ENCODE results near the gene GPC5.
"Not testable (repeated sequence)": the region's sequence is repeated elsewhere in the genome, so short reads cannot be mapped to it uniquely, and the experiment has no call there.

Gene GPC5

GRCh38 chr13:91369441-91369831 lies 29.0 kb upstream of the GPC5 start:
- peak; percentile 64 for DNase-seq

- no peak for DNase-seq
These were observed 27.9 kb upstream of the GPC5 start for GRCh38 chr13:91370501-91370900.

GRCh38 chr13:91372911-91373310 lies 25.5 kb upstream of the GPC5 start:
- no peak for DNase-seq

- DNase-seq, result no peak
These were observed 23.2 kb upstream of the GPC5 start for GRCh38 chr13:91375116-91375729.

GRCh38 chr13:91381371-91381770 lies 17.1 kb upstream of the GPC5 start:
- no peak for DNase-seq

GRCh38 chr13:91383836-91384235 lies 14.6 kb upstream of the GPC5 start:
- DNase-seq, result no peak

GRCh38 chr13:91384896-91385295 lies 13.5 kb upstream of the GPC5 start:
- no peak for DNase-seq

- no peak for DNase-seq
These were observed 9.2 kb upstream of the GPC5 start for GRCh38 chr13:91389186-91389585.

- DNase-seq, result no peak
These were observed 826 bp upstream of the GPC5 start for GRCh38 chr13:91397595-91397994.

GRCh38 chr13:91399189-91400062 lies 1.0 kb downstream of the GPC5 start:
- DNase-seq, result no peak

- DNase-seq, result no peak
These were observed 1.6 kb downstream of the GPC5 start for GRCh38 chr13:91400063-91400399.

GRCh38 chr13:91400671-91401070 lies 2.2 kb downstream of the GPC5 start:
- DNase-seq, result no peak

- DNase-seq, result no peak
These were observed 3.5 kb downstream of the GPC5 start for GRCh38 chr13:91401920-91402319.

- no peak for DNase-seq
These were observed 6.8 kb downstream of the GPC5 start for GRCh38 chr13:91405240-91405639.

- DNase-seq, result no peak
These were observed 8.2 kb downstream of the GPC5 start for GRCh38 chr13:91406619-91407018.

- no peak for DNase-seq
These were observed 10.6 kb downstream of the GPC5 start for GRCh38 chr13:91408971-91409370.

- DNase-seq, result not testable (repeated sequence)
These were observed 18.2 kb downstream of the GPC5 start for GRCh38 chr13:91416579-91416978.

- no peak for DNase-seq
These were observed 19.4 kb downstream of the GPC5 start for GRCh38 chr13:91417660-91418325.

- DNase-seq, result no peak
These were observed 28.5 kb downstream of the GPC5 start for GRCh38 chr13:91426913-91427312.

GRCh38 chr13:91438674-91439073 lies 40.3 kb downstream of the GPC5 start:
- DNase-seq, result not testable (repeated sequence)

GRCh38 chr13:91450913-91451312 lies 52.5 kb downstream of the GPC5 start:
- DNase-seq, result no peak

GRCh38 chr13:91454666-91455065 lies 56.2 kb downstream of the GPC5 start:
- no peak for DNase-seq

- DNase-seq, result no peak
These were observed 58.4 kb downstream of the GPC5 start for GRCh38 chr13:91456837-91457236.

GRCh38 chr13:91459485-91459884 lies 61.1 kb downstream of the GPC5 start:
- no peak for DNase-seq

Measured in activated effector memory CD4-positive, alpha-beta T cell treated with anti-CD3 and anti-CD28 coated beads, Interleukin-2, amount 50 U/mL, for 16 hours (primary cell).